Activated CD4-positive, alpha-beta memory T cell treated with anti-CD3 and anti-CD28 coated beads, Interleukin-2, amount 10 ng/mL, durations not matched to agents 7 days and 5 days (primary cell): ENCODE data around the gene GPC6. TPM values are rescaled to one million over a fixed set of nuclear protein-coding genes. Genes with fewer than 3 reads are reported as not detected.
A peak's percentile ranks its signal among the peaks of the same experiment; 100 is the strongest.

Experiments used
- CTCF ChIA-PET: fragments of 350-600 bp; sonication (Branson Sonifier 250); formaldehyde crosslinking; loops from one replicate; lab custom pipeline; 2021; ENCODE audit warnings: antibody characterized with exemption, inconsistent platforms; lab: Charles Lee
- POLR2A ChIA-PET: fragments of 350-600 bp; sonication (Branson Sonifier 250); formaldehyde crosslinking; loops from one replicate; lab custom pipeline; 2021; ENCODE audit warnings: antibody characterized with exemption; lab: Charles Lee
- DNase-seq: peaks from one replicate; pipeline ENCODE4 v3.0.0-alpha.2; 2020
- H3K27ac Mint-ChIP-seq: one replicate; pipeline ENCODE4 v1.8.0; 2021; ENCODE audit warnings: mild to moderate bottlenecking, mixed read lengths
- H3K27me3 Mint-ChIP-seq: one replicate; pipeline ENCODE4 v1.8.0; 2021; ENCODE audit warnings: mixed read lengths
- H3K36me3 Mint-ChIP-seq: one replicate; pipeline ENCODE4 v1.8.0; 2021; ENCODE audit warnings: low read depth, mixed read lengths
- H3K4me1 Mint-ChIP-seq: one replicate; pipeline ENCODE4 v1.8.0; 2021; ENCODE audit warnings: mixed read lengths
- H3K4me3 Mint-ChIP-seq: one replicate; pipeline ENCODE4 v1.8.0; 2021; ENCODE audit warnings: mild to moderate bottlenecking, mixed read lengths
- H3K9me3 Mint-ChIP-seq: one replicate; pipeline ENCODE4 v1.8.0; 2021; ENCODE audit warnings: mixed read lengths
- total RNA-seq, 2 experiments: library from RNA; stranded (reverse); gene quantifications; one replicate each; pipeline ENCODE4 v1.2.3, GENCODE V29; 2021

GPC6 gene
- total RNA-seq, 2 experiments from 2014 or later, result not detected

- no peaks in the 10 kb centered on the region for H3K36me3 Mint-ChIP-seq
- H3K4me3 Mint-ChIP-seq, result no peak overlapping the region
- no peaks in the 10 kb centered on the region for H3K4me1 Mint-ChIP-seq
- no peak for DNase-seq
- no peak overlapping the region for H3K27ac Mint-ChIP-seq
- H3K27me3 Mint-ChIP-seq, result peaks cover 4% of the 10 kb centered on the region
- no peaks in the 10 kb centered on the region for H3K9me3 Mint-ChIP-seq
- ChIA-PET POLR2A (no interaction called here), CTCF (no interaction called here)
Measured at GRCh38 chr13:94305463-94305862, 1078.9 kb downstream of the GPC6 start.

DNA sequence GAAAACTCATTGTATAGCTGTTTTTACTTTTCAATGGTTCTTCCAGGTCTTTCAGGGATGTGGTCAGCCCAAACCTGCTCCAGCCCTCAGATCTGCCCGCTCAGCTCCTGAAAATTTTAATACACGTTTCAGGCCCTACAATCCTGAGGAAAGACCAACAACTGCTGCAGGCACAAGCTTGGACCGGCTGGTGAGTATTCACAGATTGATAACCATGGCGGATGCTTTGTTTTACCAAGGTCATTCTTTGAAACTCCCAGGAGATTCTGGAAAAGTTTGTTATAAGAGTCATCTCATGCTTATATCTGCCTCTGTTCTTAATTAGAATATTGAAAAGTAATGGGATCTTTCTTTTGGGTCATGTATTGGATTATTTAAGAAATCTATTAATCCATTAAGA lies 1079.3 kb downstream of the GPC6 start:
- no peaks in the 10 kb centered on the region for H3K36me3 Mint-ChIP-seq
- DNase-seq, result no peak
- POLR2A ChIA-PET, result no interaction called here
- H3K9me3 Mint-ChIP-seq, result no peaks in the 10 kb centered on the region
- H3K4me1 Mint-ChIP-seq, result no peaks in the 10 kb centered on the region
- no peak overlapping the region for H3K4me3 Mint-ChIP-seq
- CTCF ChIA-PET, result no interaction called here
- H3K27me3 Mint-ChIP-seq, result peaks cover 4% of the 10 kb centered on the region
- no peak overlapping the region for H3K27ac Mint-ChIP-seq

DNA sequence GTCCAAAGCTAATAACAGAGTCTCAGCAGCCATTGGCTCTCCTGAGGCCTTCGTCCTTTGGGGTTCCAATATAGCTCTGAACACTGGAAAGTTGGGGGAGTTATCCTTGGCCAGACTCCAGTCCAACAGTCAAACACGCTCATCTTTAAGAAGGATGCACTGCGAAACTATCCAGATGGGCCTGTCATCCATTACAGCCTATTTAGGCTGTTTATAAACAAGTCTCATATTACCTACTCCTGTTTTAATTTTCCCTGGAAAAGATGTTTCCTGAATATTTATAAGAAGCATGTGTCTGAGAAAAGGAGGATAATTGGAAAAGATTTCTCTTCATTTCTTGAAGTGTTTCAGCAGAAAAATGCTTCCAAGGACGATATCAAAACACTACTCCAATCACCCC lies 1082.2 kb downstream of the GPC6 start:
- ChIA-PET POLR2A (no interaction called here), CTCF (interaction anchor here (0.6 kb wide), 1 partner anchor 312 kb away, joined by 3 read pairs; no protein-coding TSS in a partner anchor)
- DNase-seq, result no peak
- peaks cover 18% of the 10 kb centered on the region for H3K4me1 Mint-ChIP-seq
- no peaks in the 10 kb centered on the region for H3K36me3 Mint-ChIP-seq
- H3K27me3 Mint-ChIP-seq, result no peaks in the 10 kb centered on the region
- H3K27ac Mint-ChIP-seq, result no peak overlapping the region
- no peak overlapping the region for H3K4me3 Mint-ChIP-seq
- H3K9me3 Mint-ChIP-seq, result no peaks in the 10 kb centered on the region

- POLR2A ChIA-PET, result no interaction called here
- Mint-ChIP-seq H3K9me3 (no peaks in the 10 kb centered on the region), H3K27ac (no peak overlapping the region), H3K4me3 (no peak overlapping the region), H3K27me3 (no peaks in the 10 kb centered on the region), H3K4me1 (peaks cover 20% of the 10 kb centered on the region), H3K36me3 (no peaks in the 10 kb centered on the region)
- CTCF ChIA-PET, result interaction anchor here (0.9 kb wide), 1 partner anchor 52 kb away, joined by 3 read pairs; no protein-coding TSS in a partner anchor
- no peak for DNase-seq
Measured at GRCh38 chr13:94309576-94309975, 1083.0 kb downstream of the GPC6 start.

GRCh38 chr13:94309997-94310855 lies 1083.6 kb downstream of the GPC6 start:
- Mint-ChIP-seq H3K27ac (no peak overlapping the region), H3K27me3 (no peaks in the 10 kb centered on the region), H3K4me3 (no peak overlapping the region), H3K36me3 (peaks cover 2% of the 10 kb centered on the region), H3K9me3 (peaks cover 3% of the 10 kb centered on the region), H3K4me1 (peaks cover 26% of the 10 kb centered on the region)
- POLR2A ChIA-PET, result interaction anchor here (1.1 kb wide), 1 partner anchor 13 kb away, joined by 3 read pairs; no protein-coding TSS in a partner anchor
- no peak for DNase-seq
- CTCF ChIA-PET, result interaction anchor here (0.9 kb wide), 1 partner anchor 52 kb away, joined by 3 read pairs; no protein-coding TSS in a partner anchor

GRCh38 chr13:94311893-94312292 lies 1085.3 kb downstream of the GPC6 start:
- DNase-seq, result no peak
- no peaks in the 10 kb centered on the region for H3K27me3 Mint-ChIP-seq
- no peak overlapping the region for H3K4me3 Mint-ChIP-seq
- CTCF ChIA-PET, result interaction anchor here (0.9 to 4.2 kb wide), 3 partner anchors 10 to 12 kb away, joined by 3 to 19 read pairs (median 3); no protein-coding TSS in a partner anchor
- peak overlapping the region; percentile 55 for H3K27ac Mint-ChIP-seq
- POLR2A ChIA-PET, result interaction anchor here (3.1 kb wide), 1 partner anchor 12 kb away, joined by 18 read pairs; no protein-coding TSS in a partner anchor
- H3K36me3 Mint-ChIP-seq, result peaks cover 11% of the 10 kb centered on the region
- peaks cover 40% of the 10 kb centered on the region for H3K4me1 Mint-ChIP-seq
- peaks cover 6% of the 10 kb centered on the region for H3K9me3 Mint-ChIP-seq

DNA sequence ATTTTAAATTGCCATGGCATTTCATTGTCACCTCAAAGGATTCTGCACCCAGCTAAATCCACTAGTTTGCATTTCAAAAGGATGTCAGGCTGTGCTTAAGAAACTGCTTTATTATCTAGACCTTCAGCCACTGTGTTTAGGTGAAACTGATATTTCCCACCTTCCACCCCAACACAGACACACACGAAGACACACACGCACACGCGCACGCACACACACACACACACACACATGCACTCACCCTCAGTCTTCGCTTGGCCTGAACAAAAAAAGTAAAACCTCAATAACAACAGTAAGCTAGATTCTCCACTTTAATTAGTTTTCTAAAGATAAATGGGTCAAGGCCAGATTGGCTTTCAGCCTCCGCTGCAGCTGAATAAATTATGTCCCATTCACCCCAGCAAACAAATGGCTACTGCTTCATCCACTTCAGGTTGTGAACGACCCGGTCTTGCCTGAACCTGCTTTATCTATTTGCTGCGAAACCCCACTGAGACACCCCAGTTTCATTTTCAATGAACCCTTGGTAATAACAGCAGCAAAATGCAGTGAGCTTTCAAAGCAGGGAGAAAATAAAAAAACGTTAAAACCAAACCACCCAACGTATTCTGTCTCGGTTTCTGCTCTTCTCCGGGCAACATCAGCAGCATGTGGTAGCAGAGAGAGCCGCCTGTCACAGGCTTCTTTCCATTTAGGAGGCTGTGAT lies 1086.1 kb downstream of the GPC6 start:
- Mint-ChIP-seq H3K4me3 (peak overlapping the region; percentile 51), H3K27ac (peak overlapping the region; percentile 92), H3K27me3 (no peaks in the 10 kb centered on the region), H3K9me3 (peaks cover 6% of the 10 kb centered on the region), H3K36me3 (peaks cover 12% of the 10 kb centered on the region), H3K4me1 (peaks cover 47% of the 10 kb centered on the region)
- CTCF ChIA-PET, result interaction anchor here (0.6 to 4.2 kb wide), 4 partner anchors 11 to 1068 kb away, joined by 3 to 19 read pairs (median 3); no protein-coding TSS in a partner anchor
- DNase-seq, result no peak
- POLR2A ChIA-PET, result interaction anchor here (3.1 kb wide), 1 partner anchor 11 kb away, joined by 18 read pairs; no protein-coding TSS in a partner anchor

DNA sequence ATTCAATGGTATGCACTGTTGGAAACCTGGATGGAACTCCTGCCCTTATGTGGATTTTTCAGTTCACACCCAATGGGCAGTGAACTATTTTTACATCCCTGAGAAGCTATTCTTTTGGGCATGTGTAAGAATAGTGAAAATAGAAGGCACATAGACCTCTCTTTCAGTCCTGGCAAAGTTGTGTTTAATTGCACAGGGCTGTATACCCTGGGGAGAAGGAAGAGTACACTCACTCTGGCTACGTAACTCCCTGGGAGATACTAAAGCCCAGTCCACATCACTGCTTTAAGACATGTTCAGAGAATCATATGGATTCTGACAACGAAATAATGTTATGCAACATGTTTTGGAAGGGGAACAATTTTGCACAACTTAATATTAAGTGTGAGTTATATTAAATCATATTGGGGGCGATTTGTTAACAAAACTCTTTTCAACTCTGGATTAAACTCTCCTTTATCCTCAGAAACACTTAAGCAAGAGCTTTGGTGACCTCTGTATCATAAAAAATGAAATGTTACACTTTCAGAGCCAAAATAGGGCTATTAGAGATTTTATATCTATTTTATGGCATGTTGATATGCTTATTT lies 1086.8 kb downstream of the GPC6 start:
- H3K27me3 Mint-ChIP-seq, result no peaks in the 10 kb centered on the region
- H3K4me1 Mint-ChIP-seq, result peaks cover 54% of the 10 kb centered on the region
- ChIA-PET POLR2A (interaction anchor here (1.0 to 3.1 kb wide), 2 partner anchors 10 to 14 kb away, joined by 3 to 18 read pairs; no protein-coding TSS in a partner anchor), CTCF (interaction anchor here (0.6 to 4.2 kb wide), 3 partner anchors 10 to 1536 kb away, joined by 3 to 19 read pairs (median 3); no protein-coding TSS in a partner anchor)
- peaks cover 12% of the 10 kb centered on the region for H3K36me3 Mint-ChIP-seq
- peak overlapping the region; percentile 92 for H3K27ac Mint-ChIP-seq
- no peak overlapping the region for H3K4me3 Mint-ChIP-seq
- DNase-seq, result no peak
- peaks cover 6% of the 10 kb centered on the region for H3K9me3 Mint-ChIP-seq

- Mint-ChIP-seq H3K4me3 (no peak overlapping the region), H3K27ac (no peak overlapping the region), H3K4me1 (peaks cover 56% of the 10 kb centered on the region), H3K9me3 (peaks cover 6% of the 10 kb centered on the region), H3K36me3 (peaks cover 12% of the 10 kb centered on the region), H3K27me3 (no peaks in the 10 kb centered on the region)
- CTCF ChIA-PET, result interaction anchor here (0.6 to 4.2 kb wide), 2 partner anchors 10 to 1536 kb away, joined by 3 to 19 read pairs; no protein-coding TSS in a partner anchor
- DNase-seq, result no peak
- POLR2A ChIA-PET, result interaction anchor here (1.0 to 3.1 kb wide), 2 partner anchors 10 to 14 kb away, joined by 3 to 18 read pairs; no protein-coding TSS in a partner anchor
Measured at GRCh38 chr13:94313926-94314325, 1087.3 kb downstream of the GPC6 start.

GRCh38 chr13:94315188-94315587 lies 1088.6 kb downstream of the GPC6 start:
- Mint-ChIP-seq H3K27ac (no peak overlapping the region), H3K4me1 (peaks cover 64% of the 10 kb centered on the region), H3K27me3 (no peaks in the 10 kb centered on the region), H3K9me3 (peaks cover 6% of the 10 kb centered on the region), H3K4me3 (no peak overlapping the region), H3K36me3 (peaks cover 12% of the 10 kb centered on the region)
- CTCF ChIA-PET, result interaction anchor here (0.7 to 4.2 kb wide), 2 partner anchors 9 to 47 kb away, joined by 3 to 19 read pairs; no protein-coding TSS in a partner anchor
- POLR2A ChIA-PET, result no interaction called here
- DNase-seq, result no peak

DNA sequence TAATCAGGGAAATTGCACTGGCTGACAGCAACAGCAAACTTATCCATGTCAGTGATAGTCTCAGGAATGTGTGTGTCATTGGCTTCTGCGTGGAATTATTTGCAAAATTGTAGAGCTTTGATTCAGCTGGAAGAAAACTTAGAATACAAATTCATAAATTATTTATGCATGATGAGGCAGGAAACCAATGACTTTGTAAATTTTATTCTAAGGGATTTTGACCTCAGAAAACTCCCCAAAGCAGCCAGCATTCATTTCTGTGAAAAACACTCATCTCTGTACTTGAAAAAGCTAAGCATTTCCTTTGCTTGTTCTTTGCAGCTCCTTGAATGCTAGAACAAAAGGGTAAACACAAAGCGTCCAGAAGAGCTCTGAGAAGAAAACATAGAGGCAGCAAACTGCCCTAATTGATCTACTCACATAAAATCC lies 1090.5 kb downstream of the GPC6 start:
- no peak for DNase-seq
- Mint-ChIP-seq H3K4me3 (no peak overlapping the region), H3K27me3 (no peaks in the 10 kb centered on the region), H3K4me1 (peaks cover 59% of the 10 kb centered on the region), H3K9me3 (peaks cover 15% of the 10 kb centered on the region), H3K27ac (peak overlapping the region; percentile 77), H3K36me3 (peaks cover 22% of the 10 kb centered on the region)
- CTCF ChIA-PET, result interaction anchor here (1.0 to 1.3 kb wide), 3 partner anchors 12 to 45 kb away, joined by 3 to 6 read pairs (median 3); no protein-coding TSS in a partner anchor
- POLR2A ChIA-PET, result interaction anchor here (0.8 to 1.1 kb wide), 3 partner anchors 10 to 285 kb away, joined by 3 to 5 read pairs (median 4); partner anchors contain the start of gene GPR180

DNA sequence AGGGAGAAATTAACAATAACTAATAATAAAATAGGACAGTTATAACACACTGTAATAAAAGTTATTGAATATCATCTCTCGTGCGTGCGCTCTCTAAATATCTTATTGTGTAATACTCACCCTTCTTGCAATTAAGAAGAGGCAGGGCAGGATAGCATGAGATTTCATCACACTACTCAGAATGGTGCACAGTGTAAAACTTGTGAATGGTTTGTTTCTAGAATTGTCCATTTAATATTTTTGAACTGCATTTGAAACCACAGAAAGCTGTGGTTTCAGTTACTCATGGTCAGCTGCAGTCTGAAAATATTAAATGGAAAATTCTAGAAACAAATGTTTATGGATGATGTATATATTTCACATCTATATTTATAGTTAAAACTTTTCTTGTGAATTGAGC lies 1091.8 kb downstream of the GPC6 start:
- POLR2A ChIA-PET, result interaction anchor here (1.2 kb wide), 1 partner anchor 9 kb away, joined by 3 read pairs; no protein-coding TSS in a partner anchor
- H3K4me1 Mint-ChIP-seq, result peaks cover 59% of the 10 kb centered on the region
- CTCF ChIA-PET, result interaction anchor here (0.8 to 0.9 kb wide), 2 partner anchors 9 to 11 kb away, joined by 3 read pairs; no protein-coding TSS in a partner anchor
- no peak overlapping the region for H3K27ac Mint-ChIP-seq
- H3K27me3 Mint-ChIP-seq, result no peaks in the 10 kb centered on the region
- peaks cover 21% of the 10 kb centered on the region for H3K9me3 Mint-ChIP-seq
- H3K4me3 Mint-ChIP-seq, result no peak overlapping the region
- peaks cover 26% of the 10 kb centered on the region for H3K36me3 Mint-ChIP-seq
- DNase-seq, result no peak
